Fibroblast of skin of abdomen (primary cell): ENCODE results near the gene SH3BP2.

ENCODE experiments used
- DNase-seq: peaks from one replicate; pipeline ENCODE4 v3.0.0-alpha.2; 2013

SH3BP2 gene

GRCh38 chr4:2858451-2859217 is 65.7 kb downstream of the SH3BP2 start:
- no peak for DNase-seq

DNA sequence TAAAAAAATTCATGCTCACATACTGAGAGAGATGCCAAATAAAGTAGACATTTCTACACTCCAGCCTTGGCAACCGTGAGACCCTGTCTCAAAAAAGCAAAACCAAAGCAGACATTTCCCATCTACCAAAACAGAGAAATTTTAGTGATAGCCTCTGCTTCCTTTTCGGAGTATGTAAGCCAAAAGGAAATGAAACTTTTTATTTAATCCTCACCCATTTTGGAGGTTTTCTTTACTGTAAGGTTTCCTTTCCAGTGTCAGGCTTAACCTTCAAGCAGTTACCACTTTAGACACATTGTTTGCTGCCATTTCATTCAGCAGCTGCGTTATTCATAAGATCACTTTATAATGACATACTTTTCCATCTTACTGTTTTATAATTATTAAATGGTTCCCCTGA is 66.6 kb downstream of the SH3BP2 start:
- DNase-seq: no peak

DNA sequence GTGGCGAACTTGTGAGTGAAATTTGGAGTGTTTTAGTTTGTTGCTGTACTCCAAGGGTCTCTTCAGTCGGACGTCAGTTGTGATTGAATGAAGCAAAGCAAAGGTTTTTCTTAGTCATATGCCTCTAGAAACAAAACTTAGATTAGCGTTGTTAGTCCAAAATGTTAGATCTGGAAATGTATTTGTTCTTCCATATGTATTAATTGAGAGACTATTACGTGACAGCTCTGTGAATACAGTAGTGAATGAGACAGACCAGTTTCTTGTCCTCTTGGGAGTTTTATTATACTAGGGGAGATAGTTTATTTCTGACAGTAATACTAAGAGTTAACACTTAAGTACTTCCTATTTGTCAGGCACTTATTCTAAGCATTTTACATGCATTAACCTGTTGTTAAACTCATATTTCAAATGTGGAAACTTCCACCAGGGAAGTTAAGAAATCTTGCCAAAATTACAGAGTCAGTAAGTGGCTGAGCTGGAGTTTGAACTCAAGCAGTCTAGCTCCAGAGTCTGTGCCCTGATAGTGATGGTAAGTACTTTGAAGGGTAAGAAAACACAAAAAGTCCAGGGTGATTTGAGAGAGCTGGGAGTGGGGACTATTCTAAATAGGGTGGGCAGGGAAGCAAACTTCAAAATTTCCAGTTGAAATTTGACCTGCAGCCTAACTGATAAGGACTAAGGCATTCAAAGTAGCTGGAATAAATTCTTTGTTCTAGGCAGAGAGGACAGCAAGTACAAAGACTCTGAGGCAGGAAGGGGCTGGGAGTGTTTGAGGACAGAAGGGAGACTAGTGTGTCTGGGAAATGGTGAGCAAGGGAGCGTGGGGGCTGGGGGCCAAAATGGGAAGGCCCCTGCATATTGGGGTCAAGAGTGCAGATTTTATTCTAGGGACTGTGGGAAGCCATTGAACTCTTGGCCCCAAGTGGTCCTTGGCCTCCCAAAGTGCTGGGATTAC is 67.8 kb downstream of the SH3BP2 start:
- no peak for DNase-seq

DNA sequence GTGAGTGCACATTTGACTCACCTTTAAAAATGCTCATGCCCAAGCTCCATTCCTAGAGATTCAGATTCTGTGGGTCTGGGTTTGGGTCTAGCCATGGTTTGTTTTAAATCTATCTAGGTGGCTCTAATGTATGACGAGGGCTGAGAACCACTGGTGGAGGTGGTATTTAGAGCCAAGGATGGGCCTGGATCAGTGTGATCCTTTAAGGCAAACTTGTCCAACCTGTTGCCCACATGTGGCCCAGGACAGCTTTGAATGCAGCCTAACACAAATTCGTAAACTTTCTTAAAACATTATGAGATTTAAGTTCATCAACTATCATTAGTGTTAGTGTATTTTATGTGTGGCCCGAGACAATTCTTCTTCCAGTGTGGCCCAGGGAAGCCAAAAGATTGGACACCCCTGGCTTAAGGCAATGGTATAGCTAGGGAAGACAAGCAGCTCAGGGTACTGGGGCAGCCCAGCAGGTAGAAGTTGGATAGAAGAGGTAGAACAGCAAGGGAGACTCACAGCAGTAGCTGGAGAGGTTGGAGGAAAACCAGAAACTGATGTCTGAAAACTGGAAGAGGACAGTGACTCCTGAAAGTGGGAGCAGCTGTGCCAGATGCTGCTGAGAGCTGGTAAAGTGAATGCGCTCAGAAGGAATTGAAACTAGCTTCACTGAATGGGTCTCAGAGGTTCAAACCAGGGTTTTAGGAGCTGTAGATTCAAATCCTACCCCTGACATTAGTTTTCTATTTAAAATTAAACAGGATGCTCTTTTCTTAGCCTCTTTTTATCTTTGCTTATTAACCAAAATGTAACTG is 68.9 kb downstream of the SH3BP2 start:
- DNase-seq: no peak

DNA sequence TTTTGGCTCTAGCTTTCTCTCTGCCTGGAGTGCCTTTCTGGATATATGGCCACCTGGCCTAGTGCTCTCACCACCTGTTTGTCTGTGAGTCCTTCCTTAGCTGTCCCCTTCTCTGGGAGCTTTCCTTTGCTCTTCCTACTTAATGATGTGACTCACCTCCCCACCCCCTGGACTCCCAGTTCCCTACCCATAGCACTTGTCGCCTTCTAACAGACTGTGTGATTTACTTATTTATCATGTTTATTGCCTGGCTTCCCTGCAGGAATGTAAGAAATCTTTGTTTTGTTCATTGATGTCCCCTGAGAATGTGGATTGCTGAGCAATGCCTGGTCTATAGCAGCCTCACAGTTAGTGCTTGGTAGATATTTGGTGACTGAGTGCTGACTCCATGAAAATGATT is 69.6 kb downstream of the SH3BP2 start:
- DNase-seq: peak; percentile 45

DNA sequence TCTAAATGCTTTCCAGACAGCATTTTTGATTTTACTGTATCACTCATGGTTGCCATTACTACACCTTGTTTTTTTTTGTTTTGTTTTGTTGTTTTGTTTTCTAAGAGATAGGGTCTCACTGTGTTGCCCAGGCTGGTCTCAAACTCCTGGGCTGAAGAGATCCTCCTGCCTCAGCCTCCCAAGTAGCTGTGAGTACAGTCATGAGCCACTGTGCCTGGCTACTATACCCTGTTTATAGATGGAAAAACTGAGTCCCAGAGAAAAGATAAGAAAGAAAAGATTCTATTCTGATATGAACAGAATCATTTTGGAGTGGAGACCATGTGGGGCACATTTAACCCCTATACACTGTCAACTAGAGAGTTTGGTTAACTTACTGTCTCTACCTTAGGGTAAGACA is 70.8 kb downstream of the SH3BP2 start:
- DNase-seq: no peak

DNA sequence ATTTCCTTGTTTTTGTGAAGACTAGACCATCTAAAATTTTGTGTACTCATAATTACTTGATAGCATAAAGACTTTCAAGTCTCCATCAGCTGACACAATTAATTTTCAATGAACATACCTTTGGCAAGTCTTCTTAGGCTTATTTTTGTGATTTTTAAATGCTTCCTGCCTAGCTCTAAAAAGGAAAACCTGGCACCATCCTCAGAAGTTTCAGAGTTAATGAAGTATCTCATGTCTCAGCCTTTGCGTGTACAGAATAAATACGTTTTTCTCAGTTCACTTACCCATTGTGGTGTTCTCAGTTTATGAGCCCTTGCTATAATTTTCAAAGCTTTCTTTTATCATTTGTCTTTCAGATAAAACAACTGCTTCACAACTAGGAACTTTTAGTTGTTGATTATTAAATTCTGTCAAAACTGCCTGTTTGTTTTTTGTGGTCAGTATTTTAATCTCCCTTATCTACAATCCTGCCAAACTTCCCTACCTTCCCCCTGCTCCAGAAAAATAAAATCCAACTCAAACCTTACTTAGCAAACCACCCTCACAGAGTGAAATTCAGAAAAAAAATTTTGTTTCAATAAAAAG is 72.4 kb downstream of the SH3BP2 start:
- DNase-seq: no peak

GRCh38 chr4:2866160-2866861 is 73.4 kb downstream of the SH3BP2 start:
- no peak for DNase-seq

- no peak for DNase-seq
These were observed 74.0 kb downstream of the SH3BP2 start for GRCh38 chr4:2866891-2867290.

- no peak for DNase-seq
These were observed 75.0 kb downstream of the SH3BP2 start for GRCh38 chr4:2867758-2868491.

DNA sequence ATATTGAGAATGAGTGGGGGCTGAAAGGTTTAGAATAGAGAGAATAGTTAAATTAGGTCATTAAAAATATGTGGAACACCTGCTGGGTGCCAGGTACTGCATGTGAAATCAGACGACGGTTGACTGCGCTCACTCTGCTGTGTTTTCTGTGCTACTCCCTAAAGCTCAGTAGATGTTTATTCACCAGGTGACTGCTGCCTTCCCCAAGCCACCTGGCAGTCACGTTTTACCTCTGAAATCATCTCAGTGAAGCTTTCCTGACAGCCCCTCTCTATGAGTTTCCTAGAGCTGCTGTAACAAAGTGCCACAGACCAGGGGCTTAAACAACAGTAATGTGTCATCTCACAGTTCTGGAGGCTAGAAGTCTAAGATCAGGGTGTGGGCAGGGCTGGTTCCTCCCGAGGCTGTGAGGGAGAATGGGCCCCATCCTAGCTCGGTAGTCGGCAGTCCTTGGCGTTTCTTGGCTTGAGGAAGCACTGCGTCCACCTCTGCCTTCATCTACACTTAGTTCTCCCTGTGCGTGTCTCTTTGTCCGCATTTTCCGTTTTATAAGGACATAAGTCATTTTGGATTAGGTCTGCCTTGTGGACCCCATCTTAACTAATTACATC is 76.1 kb downstream of the SH3BP2 start:
- no peak for DNase-seq

GRCh38 chr4:2869659-2870058 is 76.8 kb downstream of the SH3BP2 start:
- DNase-seq: no peak

- no peak for DNase-seq
These were observed 77.2 kb downstream of the SH3BP2 start for GRCh38 chr4:2870082-2870481.

GRCh38 chr4:2871466-2871865 is 78.6 kb downstream of the SH3BP2 start:
- no peak for DNase-seq

- no peak for DNase-seq
These were observed 79.0 kb downstream of the SH3BP2 start for GRCh38 chr4:2871911-2872310.

GRCh38 chr4:2873329-2873728 is 80.4 kb downstream of the SH3BP2 start:
- no peak for DNase-seq

DNA sequence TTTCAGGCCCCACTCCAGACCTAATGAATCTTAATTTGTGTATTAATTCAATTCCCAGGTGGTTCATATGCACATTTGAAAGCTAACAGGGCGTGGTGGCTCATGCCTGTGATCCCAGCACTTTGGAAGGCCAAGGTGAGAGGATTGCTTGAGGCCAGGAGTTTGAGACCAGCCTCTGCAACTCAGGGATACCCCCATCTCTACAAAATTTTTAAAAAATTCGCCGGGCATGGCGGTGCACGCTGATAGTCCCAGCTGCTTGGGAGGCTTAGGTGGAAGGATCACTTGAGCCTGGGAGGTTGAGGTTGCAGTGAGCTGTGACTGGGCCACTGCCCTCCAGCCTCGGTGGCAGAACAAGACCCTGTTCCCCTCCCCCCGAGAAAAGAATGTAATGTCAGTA is 82.0 kb downstream of the SH3BP2 start:
- DNase-seq: no peak

- DNase-seq: no peak
These were observed 82.7 kb downstream of the SH3BP2 start for GRCh38 chr4:2875556-2875955.

- DNase-seq: no peak
These were observed 85.5 kb downstream of the SH3BP2 start for GRCh38 chr4:2878346-2878745.

DNA sequence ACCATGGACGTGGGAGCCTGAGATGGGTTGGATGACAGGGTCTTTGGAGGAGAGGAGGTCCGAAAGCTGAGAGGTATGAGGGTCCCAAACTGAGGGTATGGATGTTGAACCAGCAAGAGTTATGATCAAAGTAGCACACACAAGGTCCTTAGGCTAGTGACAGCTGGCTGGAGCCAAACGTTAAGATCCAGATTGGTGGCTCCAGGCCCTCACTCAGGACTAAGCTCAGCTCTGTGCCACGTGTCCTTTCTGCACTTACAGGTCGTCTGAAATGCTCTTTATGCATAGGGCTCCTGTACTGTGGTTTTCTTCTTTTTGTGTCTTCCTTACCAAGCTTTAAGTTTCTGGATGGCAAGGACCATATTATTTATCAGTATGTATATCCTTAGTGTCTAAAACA is 86.1 kb downstream of the SH3BP2 start:
- no peak for DNase-seq

DNA sequence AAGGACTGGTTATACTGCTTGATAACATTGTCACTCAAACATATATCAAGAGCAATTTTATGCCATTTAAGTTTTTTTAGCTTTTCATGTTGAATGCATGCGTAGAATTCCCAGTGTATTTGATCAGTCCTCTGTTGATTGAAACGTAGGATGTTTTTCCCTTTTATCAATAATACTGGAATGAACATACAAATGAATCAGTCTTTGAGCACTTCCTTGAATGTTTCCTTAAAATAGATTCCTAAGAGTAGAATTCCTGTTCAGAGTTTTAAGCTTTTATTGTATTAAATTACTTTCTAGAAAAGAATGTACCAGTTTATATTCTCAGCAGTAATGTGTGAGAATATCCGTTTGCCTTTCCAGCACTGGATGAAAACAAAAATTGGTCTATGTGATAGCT is 88.5 kb downstream of the SH3BP2 start:
- no peak for DNase-seq
